ENCODE measurements around the gene SNX6. TPM values are rescaled to one million over a fixed set of nuclear protein-coding genes. Genes with fewer than 3 reads are reported as not detected.

The SNX6 gene
- total and polyA plus RNA-seq, 9 of the 15 experiments (the other 6 are each of a cell fraction or from before 2014, with no cell fraction given) = 34.6 to 111 (median 57.5) TPM

DNA sequence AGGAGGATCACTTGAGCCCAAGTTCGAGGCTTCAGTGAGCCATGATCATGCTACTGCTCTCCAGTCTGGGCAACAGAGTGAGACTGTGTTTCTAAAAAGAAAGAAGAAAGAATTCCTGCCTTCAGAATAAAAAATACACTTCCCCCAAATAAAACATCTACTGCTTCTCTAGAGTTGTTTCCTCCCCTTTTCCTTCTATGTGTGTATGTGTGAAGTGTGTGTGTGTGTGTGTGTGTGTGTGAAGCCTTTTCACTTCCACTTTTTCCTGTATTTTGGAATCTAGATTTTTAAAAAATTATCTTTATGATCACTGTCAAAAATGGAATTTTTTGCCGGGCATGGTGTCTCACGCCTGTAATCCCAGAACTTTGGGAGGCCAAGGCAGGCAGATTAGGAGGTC lies 12.6 kb upstream of the SNX6 start:
- H3K27me3 ChIP-seq (ENCODE audit: control insufficient read depth in 2 of 2, insufficient read depth in 2 of 2, low read length in 2 of 2) = no peaks in the 10 kb centered on the region
- H3K4me1 ChIP-seq (replicated peaks in 1 of 2; ENCODE audit: control insufficient read depth in 2 of 2, insufficient read depth in 2 of 2, low read length in 2 of 2) = peaks cover 0 to 3% of the 10 kb centered on the region in 2 experiments; a peak in 2 of 5 replicates
- H4K20me1 ChIP-seq (replicated peaks; ENCODE audit: control insufficient read depth, insufficient read depth, low read length) = no peaks in the 10 kb centered on the region
- H3K4me3 ChIP-seq = no peak overlapping the region
- H3K36me3 ChIP-seq (ENCODE audit: control insufficient read depth, insufficient read depth, low read length) = no peaks in the 10 kb centered on the region
- WGBS (ENCODE audit: insufficient coverage, low coverage, missing lambda C conversion rate) = 61% methylated on average over 3 of the region's 3 CpGs
- no peaks in the 10 kb centered on the region for H3K79me2 ChIP-seq (ENCODE audit: control insufficient read depth, insufficient read depth, low read length)
- H3K9ac ChIP-seq (ENCODE audit: insufficient read depth in 1 of 2, low read depth in 2 of 2, low read length in 2 of 2) = no peak overlapping the region
- no peak overlapping the region for H2AFZ ChIP-seq (ENCODE audit: low read depth, low read length)
- no peaks in the 10 kb centered on the region for H3K9me3 ChIP-seq (replicated peaks; ENCODE audit: control insufficient read depth, insufficient read depth, low read depth, low read length)
- DNase-seq (ENCODE audit: extremely low read depth in 1 of 4, low spot score in 3 of 4) (no peak), ATAC-seq (no peak), FAIRE-seq (no peak)
- no TSS peak for BruUV-seq (replicated peaks)
- TF ChIP-seq, protein P1, sequence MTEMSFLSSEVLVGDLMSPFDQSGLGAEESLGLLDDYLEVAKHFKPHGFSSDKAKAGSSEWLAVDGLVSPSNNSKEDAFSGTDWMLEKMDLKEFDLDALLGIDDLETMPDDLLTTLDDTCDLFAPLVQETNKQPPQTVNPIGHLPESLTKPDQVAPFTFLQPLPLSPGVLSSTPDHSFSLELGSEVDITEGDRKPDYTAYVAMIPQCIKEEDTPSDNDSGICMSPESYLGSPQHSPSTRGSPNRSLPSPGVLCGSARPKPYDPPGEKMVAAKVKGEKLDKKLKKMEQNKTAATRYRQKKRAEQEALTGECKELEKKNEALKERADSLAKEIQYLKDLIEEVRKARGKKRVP (CRISPR knock-in tag; IDR thresholded peaks at IDR 0.05) = no peak
- TF ChIP-seq, protein P2, sequence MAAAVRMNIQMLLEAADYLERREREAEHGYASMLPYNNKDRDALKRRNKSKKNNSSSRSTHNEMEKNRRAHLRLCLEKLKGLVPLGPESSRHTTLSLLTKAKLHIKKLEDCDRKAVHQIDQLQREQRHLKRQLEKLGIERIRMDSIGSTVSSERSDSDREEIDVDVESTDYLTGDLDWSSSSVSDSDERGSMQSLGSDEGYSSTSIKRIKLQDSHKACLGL (CRISPR knock-in tag; IDR thresholded peaks at IDR 0.05; ENCODE audit: borderline replicate concordance, poor library complexity, severe bottlenecking) = no peak
- TF ChIP-seq ZNF124 (CRISPR knock-in tag; IDR thresholded peaks at IDR 0.05) (no peak), TGIF2 (CRISPR knock-in tag; IDR thresholded peaks at IDR 0.05) (no peak), ERF (CRISPR knock-in tag; IDR thresholded peaks at IDR 0.05) (no peak), ZNF408 (CRISPR knock-in tag; IDR thresholded peaks at IDR 0.05; ENCODE audit: low read depth) (no peak), HDAC1 (IDR thresholded peaks at IDR 0.05) (no peak)
- TF ChIP-seq, protein P3, sequence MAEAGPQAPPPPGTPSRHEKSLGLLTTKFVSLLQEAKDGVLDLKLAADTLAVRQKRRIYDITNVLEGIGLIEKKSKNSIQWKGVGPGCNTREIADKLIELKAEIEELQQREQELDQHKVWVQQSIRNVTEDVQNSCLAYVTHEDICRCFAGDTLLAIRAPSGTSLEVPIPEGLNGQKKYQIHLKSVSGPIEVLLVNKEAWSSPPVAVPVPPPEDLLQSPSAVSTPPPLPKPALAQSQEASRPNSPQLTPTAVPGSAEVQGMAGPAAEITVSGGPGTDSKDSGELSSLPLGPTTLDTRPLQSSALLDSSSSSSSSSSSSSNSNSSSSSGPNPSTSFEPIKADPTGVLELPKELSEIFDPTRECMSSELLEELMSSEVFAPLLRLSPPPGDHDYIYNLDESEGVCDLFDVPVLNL (CRISPR knock-in tag; IDR thresholded peaks at IDR 0.05; ENCODE audit: low read depth) = no peak
- H3K9me1 ChIP-seq (ENCODE audit: control insufficient read depth, insufficient read depth, low read length) = no peaks in the 10 kb centered on the region
- POLR2A ChIA-PET = interaction anchor here (0.6 kb wide), 1 partner anchor 12 kb away, joined by 3 read pairs; no protein-coding TSS in a partner anchor
- no peak overlapping the region for H3K27ac ChIP-seq (ENCODE audit: extremely low read depth, low read depth, low read length)
- H3K4me2 ChIP-seq (ENCODE audit: insufficient read depth, low read length) = no peak overlapping the region
- CTCF ChIA-PET (ENCODE audit: low intra/inter-chr PET ratio) = no interaction called here
- in situ Hi-C loops (cut with MboI) = no loop called here
- intact Hi-C loops (cut with micrococcal nuclease) = no loop called here

All from K562 (cell line).